Duodenal mucosa (tissue), 2 donors: ENCODE measurements around the gene C3orf85.
A peak's percentile ranks its signal among the peaks of the same experiment; 100 is the strongest.

Source experiments
- H3K27ac ChIP-seq: one replicate; pipeline ENCODE4 v1.7.0; 2013; ENCODE audit warnings: low read depth, low read length
- H3K27me3 ChIP-seq, 2 donors: one replicate each; pipeline ENCODE4 v1.7.0; 2013; ENCODE audit warnings: low read length in 2 of 2, control low read depth in 1 of 2; ENCODE audit not compliant: insufficient read depth in 2 of 2, control insufficient read depth in 1 of 2
- H3K36me3 ChIP-seq, 2 donors: one replicate each; pipeline ENCODE4 v1.7.0; 2013; ENCODE audit warnings: low read length in 2 of 2, control low read depth in 1 of 2; ENCODE audit not compliant: insufficient read depth in 2 of 2, control insufficient read depth in 1 of 2
- H3K4me1 ChIP-seq, 2 donors: one replicate each; pipeline ENCODE4 v1.7.0; 2013; ENCODE audit warnings: low read length in 2 of 2, control low read depth in 1 of 2; ENCODE audit not compliant: insufficient read depth in 2 of 2, control insufficient read depth in 1 of 2
- H3K4me3 ChIP-seq, 2 donors: one replicate each; pipeline ENCODE4 v1.7.0; 2013; ENCODE audit warnings: low read length in 2 of 2, low read depth in 1 of 2
- H3K9ac ChIP-seq, 2 donors: one replicate each; pipeline ENCODE4 v1.7.0; 2013; ENCODE audit warnings: low read length in 2 of 2, low read depth in 1 of 2
- H3K9me3 ChIP-seq, 2 donors: one replicate each; pipeline ENCODE4 v1.7.0; 2013; ENCODE audit warnings: low read length in 2 of 2, control low read depth in 1 of 2; ENCODE audit not compliant: control insufficient read depth in 1 of 2

C3orf85 gene

GRCh38 chr3:109136523-109136922, at the start of gene C3orf85:
Gene C3orf85, plus strand, starts transcription at chr3:109136719. Its CDS starts 129 bp downstream, at chr3:109136848.
- Histone ChIP-seq H3K4me1 (peaks cover 19 to 30% of the 10 kb centered on the region in 2 donors), H3K9me3 (no peaks in the 10 kb centered on the region), H3K9ac (peak within 1 kb of the TSS; percentile 14 to 26), H3K27ac (no peak within 1 kb of the TSS), H3K27me3 (no peaks in the 10 kb centered on the region), H3K4me3 (peak within 1 kb of the TSS; percentile 60 to 65), H3K36me3 (no peaks in the 10 kb centered on the region)

GRCh38 chr3:109089265-109089664, 47.3 kb upstream of the C3orf85 start:
- no peaks in the 10 kb centered on the region for H3K27me3 ChIP-seq
- H3K36me3 ChIP-seq, result no peaks in the 10 kb centered on the region
- no peak overlapping the region for H3K9ac ChIP-seq
- no peak overlapping the region for H3K27ac ChIP-seq
- no peaks in the 10 kb centered on the region for H3K9me3 ChIP-seq
- no peak overlapping the region for H3K4me3 ChIP-seq
- no peaks in the 10 kb centered on the region for H3K4me1 ChIP-seq

- Histone ChIP-seq H3K4me1 (no peaks in the 10 kb centered on the region), H3K9ac (no peak overlapping the region), H3K27me3 (no peaks in the 10 kb centered on the region), H3K27ac (no peak overlapping the region), H3K4me3 (no peak overlapping the region), H3K36me3 (no peaks in the 10 kb centered on the region), H3K9me3 (no peaks in the 10 kb centered on the region)
Observed at GRCh38 chr3:109091846-109092245, 44.7 kb upstream of the C3orf85 start.

GRCh38 chr3:109093561-109093960, 43.0 kb upstream of the C3orf85 start:
- Histone ChIP-seq H3K4me1 (no peaks in the 10 kb centered on the region), H3K9me3 (no peaks in the 10 kb centered on the region), H3K36me3 (no peaks in the 10 kb centered on the region), H3K4me3 (no peak overlapping the region), H3K9ac (no peak overlapping the region), H3K27ac (no peak overlapping the region), H3K27me3 (no peaks in the 10 kb centered on the region)

GRCh38 chr3:109095166-109095565, 41.4 kb upstream of the C3orf85 start:
- Histone ChIP-seq H3K9ac (no peak overlapping the region), H3K9me3 (no peaks in the 10 kb centered on the region)

GRCh38 chr3:109098079-109098644, 38.4 kb upstream of the C3orf85 start:
- Histone ChIP-seq H3K36me3 (no peaks in the 10 kb centered on the region), H3K27me3 (no peaks in the 10 kb centered on the region), H3K9me3 (no peaks in the 10 kb centered on the region), H3K4me3 (no peak overlapping the region), H3K9ac (no peak overlapping the region), H3K4me1 (no peaks in the 10 kb centered on the region), H3K27ac (no peak overlapping the region)

More at GRCh38 chr3:109095166-109095565, 41.4 kb upstream of the C3orf85 start:
- Histone ChIP-seq H3K27ac (no peak overlapping the region), H3K27me3 (no peaks in the 10 kb centered on the region), H3K36me3 (no peaks in the 10 kb centered on the region), H3K4me3 (no peak overlapping the region), H3K4me1 (no peaks in the 10 kb centered on the region)

- no peak overlapping the region for H3K4me3 ChIP-seq
- no peaks in the 10 kb centered on the region for H3K27me3 ChIP-seq
- H3K36me3 ChIP-seq, result no peaks in the 10 kb centered on the region
- H3K9ac ChIP-seq, result no peak overlapping the region
- peaks cover 0 to 17% of the 10 kb centered on the region in 2 donors for H3K4me1 ChIP-seq
- H3K27ac ChIP-seq, result no peak overlapping the region
- no peaks in the 10 kb centered on the region for H3K9me3 ChIP-seq
Observed at GRCh38 chr3:109109574-109109973, 26.9 kb upstream of the C3orf85 start.

GRCh38 chr3:109112946-109113760, 23.4 kb upstream of the C3orf85 start:
- peaks cover 2 to 17% of the 10 kb centered on the region in 2 donors for H3K4me1 ChIP-seq
- no peaks in the 10 kb centered on the region for H3K9me3 ChIP-seq
- no peak overlapping the region for H3K4me3 ChIP-seq
- H3K27ac ChIP-seq, result no peak overlapping the region
- H3K27me3 ChIP-seq, result no peaks in the 10 kb centered on the region
- H3K9ac ChIP-seq, result no peak overlapping the region
- no peaks in the 10 kb centered on the region for H3K36me3 ChIP-seq

- H3K9ac ChIP-seq, result no peak overlapping the region
- H3K27ac ChIP-seq, result no peak overlapping the region
- no peaks in the 10 kb centered on the region for H3K36me3 ChIP-seq
- no peaks in the 10 kb centered on the region for H3K27me3 ChIP-seq
- no peaks in the 10 kb centered on the region for H3K9me3 ChIP-seq
- no peak overlapping the region for H3K4me3 ChIP-seq
- peaks cover 9 to 29% of the 10 kb centered on the region in 2 donors for H3K4me1 ChIP-seq
Observed at GRCh38 chr3:109114746-109115145, 21.8 kb upstream of the C3orf85 start.

- no peaks in the 10 kb centered on the region for H3K9me3 ChIP-seq
- H3K36me3 ChIP-seq, result no peaks in the 10 kb centered on the region
Observed at GRCh38 chr3:109115451-109115850, 21.1 kb upstream of the C3orf85 start.

More at GRCh38 chr3:109115451-109115850, 21.1 kb upstream of the C3orf85 start:
- peaks cover 9 to 29% of the 10 kb centered on the region in 2 donors for H3K4me1 ChIP-seq
- H3K27ac ChIP-seq, result no peak overlapping the region
- H3K27me3 ChIP-seq, result no peaks in the 10 kb centered on the region
- H3K9ac ChIP-seq, result no peak overlapping the region
- H3K4me3 ChIP-seq, result no peak overlapping the region
